MCF 10A (cell line): Measurements from ENCODE around the gene DBP. TPM values are rescaled to one million over a fixed set of nuclear protein-coding genes. Genes with fewer than 3 reads are reported as not detected.
"Not testable (repeated sequence)": the region's sequence is repeated elsewhere in the genome, so short reads cannot be mapped to it uniquely, and the experiment has no call there.

Source experiments
- BruUV-seq: library from RNA; stranded (reverse); fragments of 400-500 nt; replicated peaks from 2 replicates; lab custom pipeline; 2021; lab: Mats Ljungman, UMichigan
- CTCF ChIA-PET: fragments of 300-600 bp; sonication (Branson Sonifier 250); formaldehyde crosslinking; extraction: SDS; loops from one replicate; lab custom pipeline; 2021; ENCODE audit warnings: antibody characterized with exemption, inconsistent platforms; lab: Yijun Ruan, JAX
- POLR2A ChIA-PET: fragments of 300-600, 350-650 bp; sonication (Branson Sonifier 250); formaldehyde crosslinking; extraction: SDS; loops from one replicate; lab custom pipeline; 2020; ENCODE audit warnings: antibody characterized with exemption, inconsistent platforms; lab: Yijun Ruan, JAX
- DNase-seq: peaks from one replicate; pipeline ENCODE4 v3.0.0-alpha.2; 2018; ENCODE audit not compliant: unreplicated experiment
- H3K27ac Mint-ChIP-seq: one replicate; pipeline ENCODE4 v1.8.0; 2022; ENCODE audit warnings: mild to moderate bottlenecking, low read depth, mixed read lengths; ENCODE audit not compliant: unreplicated experiment
- H3K27me3 Mint-ChIP-seq: one replicate; pipeline ENCODE4 v1.8.0; 2022; ENCODE audit warnings: mixed read lengths; ENCODE audit not compliant: insufficient read depth, unreplicated experiment
- H3K36me3 Mint-ChIP-seq: one replicate; pipeline ENCODE4 v1.8.0; 2022; ENCODE audit warnings: mild to moderate bottlenecking, moderate library complexity, mixed read lengths; ENCODE audit not compliant: insufficient read depth, unreplicated experiment
- H3K4me1 Mint-ChIP-seq: one replicate; pipeline ENCODE4 v1.8.0; 2022; ENCODE audit warnings: mixed read lengths; ENCODE audit not compliant: insufficient read depth, unreplicated experiment
- H3K4me3 Mint-ChIP-seq: one replicate; pipeline ENCODE4 v1.8.0; 2022; ENCODE audit warnings: mild to moderate bottlenecking, moderate library complexity, mixed read lengths; ENCODE audit not compliant: unreplicated experiment
- H3K9me3 Mint-ChIP-seq: one replicate; pipeline ENCODE4 v1.8.0; 2022; ENCODE audit warnings: mixed read lengths; ENCODE audit not compliant: unreplicated experiment
- CTCF ChIP-seq: fragments of 200-600 bp; IDR thresholded peaks from one replicate; pipeline ENCODE4 v1.8.0; 2022; ENCODE audit warnings: antibody characterized with exemption, mild to moderate bottlenecking; ENCODE audit not compliant: unreplicated experiment
- intact Hi-C: fragments of 100-400 bp; cut with micrococcal nuclease; formaldehyde crosslinking; loops from 2 replicates; pipeline ENCODE4 v1.14.1; 2022
- total RNA-seq: library from RNA; stranded (reverse); gene quantifications from 2 replicates; pipeline ENCODE4 v1.2.3, GENCODE V29; 2022

The DBP gene
- total RNA-seq, 1 experiment from 2014 or later: 0.56 TPM

- H3K36me3 Mint-ChIP-seq: peaks cover 17% of the 10 kb centered on the region
- peaks cover 17% of the 10 kb centered on the region for H3K4me1 Mint-ChIP-seq
- no peak overlapping the region for H3K4me3 Mint-ChIP-seq
- BruUV-seq: no TSS peak
- TF ChIP-seq CTCF: no peak
- no peak overlapping the region for H3K27ac Mint-ChIP-seq
- ChIA-PET POLR2A (interaction anchor here (0.7 to 5.4 kb wide), 6 partner anchors 9 to 186 kb away, joined by 3 to 108 read pairs (median 4); partner anchors contain the start of genes CA11, FAM83E, RPL18 and SPHK2), CTCF (interaction anchor here (0.5 to 2.2 kb wide), 5 partner anchors 11 to 143 kb away, joined by 4 to 10 read pairs (median 7); partner anchors contain the start of genes RPL18 and SPHK2)
- H3K27me3 Mint-ChIP-seq: no peaks in the 10 kb centered on the region
- peak; percentile 75 for DNase-seq
- no peaks in the 10 kb centered on the region for H3K9me3 Mint-ChIP-seq
- intact Hi-C loops: no loop called here
These were observed 4.5 kb downstream of the DBP start for GRCh38 chr19:48632692-48633147.

- intact Hi-C loops, H3K27me3 Mint-ChIP-seq, H3K4me3 Mint-ChIP-seq, H3K9me3 Mint-ChIP-seq, DNase-seq, BruUV-seq, H3K27ac Mint-ChIP-seq: not testable (repeated sequence)
- POLR2A ChIA-PET: interaction anchor here (1.4 to 5.4 kb wide), 3 partner anchors 9 to 187 kb away, joined by 3 to 108 read pairs (median 21); partner anchors contain the start of genes FAM83E, RPL18 and SPHK2
- CTCF ChIA-PET: interaction anchor here (0.5 to 2.2 kb wide), 5 partner anchors 10 to 1040 kb away, joined by 3 to 10 read pairs (median 4); partner anchors contain the start of genes RPL18 and SPHK2
- peaks cover 13% of the 10 kb centered on the region for H3K36me3 Mint-ChIP-seq
- H3K4me1 Mint-ChIP-seq: peaks cover 17% of the 10 kb centered on the region
These were observed 4.9 kb downstream of the DBP start for GRCh38 chr19:48632286-48632685.

GRCh38 chr19:48631225-48631624, 6.0 kb downstream of the DBP start:
- no peak for DNase-seq
- CTCF ChIA-PET: no interaction called here
- Mint-ChIP-seq H3K27ac (no peak overlapping the region), H3K27me3 (no peaks in the 10 kb centered on the region), H3K4me3 (no peak overlapping the region), H3K36me3 (peaks cover 13% of the 10 kb centered on the region), H3K4me1 (peaks cover 16% of the 10 kb centered on the region), H3K9me3 (no peaks in the 10 kb centered on the region)
- no TSS peak for BruUV-seq
- intact Hi-C loops: no loop called here
- TF ChIP-seq CTCF: no peak
- POLR2A ChIA-PET: interaction anchor here (5.4 kb wide), 1 partner anchor 15 kb away, joined by 108 read pairs; the partner anchor contains the start of genes FAM83E, RPL18 and SPHK2

- peaks cover 11% of the 10 kb centered on the region for H3K4me1 Mint-ChIP-seq
- no peak overlapping the region for H3K4me3 Mint-ChIP-seq
- H3K9me3 Mint-ChIP-seq: no peaks in the 10 kb centered on the region
- POLR2A ChIA-PET: interaction anchor here (0.9 to 5.4 kb wide), 3 partner anchors 10 to 14 kb away, joined by 4 to 108 read pairs (median 6); partner anchors contain the start of genes FAM83E, RPL18 and SPHK2
- BruUV-seq: no TSS peak
- intact Hi-C loops: no loop called here
- no peak overlapping the region for H3K27ac Mint-ChIP-seq
- H3K27me3 Mint-ChIP-seq: no peaks in the 10 kb centered on the region
- no peak for TF ChIP-seq CTCF
- CTCF ChIA-PET: no interaction called here
- H3K36me3 Mint-ChIP-seq: peaks cover 13% of the 10 kb centered on the region
- no peak for DNase-seq
These were observed 6.7 kb downstream of the DBP start for GRCh38 chr19:48630296-48631063.
